ENCODE data around the gene SLC6A11. TPM values are rescaled to one million over a fixed set of nuclear protein-coding genes. Genes with fewer than 3 reads are reported as not detected.

The SLC6A11 gene
- total RNA-seq, 1 experiment from 2014 or later, result not detected

DNA sequence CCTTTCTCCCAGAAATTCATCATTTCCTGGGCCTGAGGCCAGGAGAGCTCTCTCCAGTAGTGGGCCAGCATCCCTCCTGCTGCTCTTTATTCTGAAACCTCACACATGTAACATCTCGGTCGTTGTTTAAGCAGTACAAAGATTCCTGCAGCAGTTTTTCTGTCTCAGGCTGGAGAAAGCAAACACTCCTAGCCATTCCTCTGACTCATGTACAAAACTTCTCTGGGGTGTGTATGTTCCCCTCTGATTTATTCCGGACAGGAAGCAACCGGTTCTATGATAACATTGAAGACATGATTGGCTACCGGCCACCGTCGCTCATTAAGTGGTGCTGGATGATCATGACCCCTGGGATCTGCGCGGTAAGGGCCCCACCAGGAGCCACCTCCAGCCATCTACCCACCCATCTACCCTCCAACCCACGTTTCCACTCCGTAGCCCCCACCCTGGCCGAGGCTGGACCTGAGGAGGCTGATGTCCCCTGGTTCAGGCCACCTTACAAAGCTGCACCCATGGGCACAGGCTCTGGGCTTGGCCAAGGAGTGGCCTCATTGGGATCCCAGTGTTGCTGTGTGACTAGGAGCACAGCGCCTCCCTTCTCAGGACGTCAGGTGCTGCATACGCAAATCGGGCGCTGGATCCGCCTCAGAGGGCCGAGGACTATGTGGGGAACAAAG lies 117.9 kb downstream of the SLC6A11 start:
- BruUV-seq (replicated peaks), result no TSS peak
- Histone ChIP-seq H3K36me3 (ENCODE audit: low read depth) (no peaks in the 10 kb centered on the region), H3K27ac (no peak overlapping the region), H3F3A (ENCODE audit: insufficient read depth, low read depth) (no peaks in the 10 kb centered on the region), H4K20me1 (ENCODE audit: insufficient read depth) (no peaks in the 10 kb centered on the region), H3K79me2 (ENCODE audit: low read depth) (no peaks in the 10 kb centered on the region), H3K4me2 (no peak overlapping the region), H2AFZ (no peak overlapping the region), H3K9me3 (ENCODE audit: insufficient read depth, low read depth) (no peaks in the 10 kb centered on the region), H3K4me1 (replicated peaks; ENCODE audit: insufficient read depth) (no peaks in the 10 kb centered on the region), H3K4me3 (no peak overlapping the region), H3K27me3 (ENCODE audit: insufficient read depth, low read depth) (peaks cover 97% of the 10 kb centered on the region), H3K9me2 (ENCODE audit: insufficient read depth) (no peaks in the 10 kb centered on the region)
- DNase-seq, result no peak
- ChIA-PET CTCF (no interaction called here), POLR2A (ENCODE audit: unreplicated experiment) (no interaction called here)
- TF ChIP-seq EZH2 (IDR thresholded peaks at IDR 0.05; ENCODE audit: low read depth) (no peak), CTCF (conservative IDR thresholded peaks at IDR 0.05) (no peak)
- intact Hi-C loops (cut with micrococcal nuclease; ENCODE audit: unreplicated experiment), result no loop called here

DNA sequence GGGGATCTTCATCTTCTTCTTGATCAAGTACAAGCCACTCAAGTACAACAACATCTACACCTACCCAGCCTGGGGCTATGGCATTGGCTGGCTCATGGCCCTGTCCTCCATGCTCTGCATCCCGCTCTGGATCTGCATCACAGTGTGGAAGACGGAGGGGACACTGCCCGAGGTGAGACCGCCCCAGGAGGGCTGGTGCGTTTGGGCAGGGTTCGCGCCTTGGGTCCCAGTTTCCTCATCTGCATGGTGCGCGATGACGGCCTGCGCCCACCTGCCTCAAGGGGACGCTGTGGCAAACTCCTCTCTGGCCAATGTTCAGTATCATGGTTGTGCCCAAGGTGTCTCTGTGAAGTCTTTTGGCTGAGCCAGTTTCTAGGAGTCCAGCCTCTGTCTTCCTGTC lies 119.0 kb downstream of the SLC6A11 start:
- Histone ChIP-seq H3K36me3 (ENCODE audit: low read depth) (no peaks in the 10 kb centered on the region), H3F3A (ENCODE audit: insufficient read depth, low read depth) (no peaks in the 10 kb centered on the region), H3K4me2 (no peak overlapping the region), H4K20me1 (ENCODE audit: insufficient read depth) (no peaks in the 10 kb centered on the region), H3K27ac (no peak overlapping the region), H3K9me2 (ENCODE audit: insufficient read depth) (no peaks in the 10 kb centered on the region), H3K79me2 (ENCODE audit: low read depth) (no peaks in the 10 kb centered on the region), H3K4me1 (replicated peaks; ENCODE audit: insufficient read depth) (no peaks in the 10 kb centered on the region), H3K4me3 (no peak overlapping the region), H3K9me3 (ENCODE audit: insufficient read depth, low read depth) (no peaks in the 10 kb centered on the region), H3K27me3 (ENCODE audit: insufficient read depth, low read depth) (peaks cover 99% of the 10 kb centered on the region), H2AFZ (no peak overlapping the region)
- ChIA-PET POLR2A (ENCODE audit: unreplicated experiment) (no interaction called here), CTCF (no interaction called here)
- intact Hi-C loops (cut with micrococcal nuclease; ENCODE audit: unreplicated experiment), result no loop called here
- no TSS peak for BruUV-seq (replicated peaks)
- TF ChIP-seq CTCF (conservative IDR thresholded peaks at IDR 0.05) (no peak), EZH2 (IDR thresholded peaks at IDR 0.05; ENCODE audit: low read depth) (no peak)
- DNase-seq, result no peak

DNA sequence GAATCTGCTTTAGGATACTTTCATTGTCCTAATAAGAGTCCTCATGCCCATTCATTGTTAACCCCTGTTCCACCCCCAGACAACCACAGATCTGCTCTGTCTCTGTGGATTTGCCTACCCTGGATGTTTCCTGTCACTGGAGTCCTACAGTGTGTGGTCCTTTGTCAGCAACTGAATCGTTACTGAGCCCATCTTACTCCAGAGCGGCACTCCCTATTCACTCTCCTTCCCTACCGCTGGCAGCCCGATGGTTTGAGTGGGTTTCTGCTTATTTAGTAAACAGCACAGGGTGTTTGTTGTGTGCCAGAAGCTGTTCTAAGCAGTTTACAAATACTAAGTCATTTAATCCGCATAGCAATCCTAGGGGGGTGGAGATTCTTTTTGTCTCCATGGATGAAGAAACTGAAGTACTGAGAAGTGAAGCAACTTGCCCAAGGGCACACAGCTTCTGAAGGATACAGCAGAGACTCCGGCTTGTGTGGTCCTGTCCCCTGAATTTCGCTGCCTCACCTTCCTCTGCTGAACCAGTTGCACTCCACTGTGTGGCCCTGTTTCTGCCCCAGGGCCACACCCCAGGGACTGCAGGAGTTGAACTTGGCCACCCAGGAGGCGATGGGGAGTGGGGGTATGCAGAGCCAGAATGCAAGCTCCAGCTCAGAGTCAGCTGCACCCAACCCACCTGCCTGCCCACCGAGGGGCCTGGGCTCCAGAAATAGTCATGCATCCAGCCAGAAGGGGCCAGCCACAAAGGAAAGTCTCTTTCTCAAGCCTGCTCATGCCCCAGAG lies 120.0 kb downstream of the SLC6A11 start:
- no peaks in the 10 kb centered on the region for H3K9me3 ChIP-seq (ENCODE audit: insufficient read depth, low read depth)
- CTCF ChIA-PET, result no interaction called here
- no peak for TF ChIP-seq CTCF (conservative IDR thresholded peaks at IDR 0.05)
- no peak for TF ChIP-seq EZH2 (IDR thresholded peaks at IDR 0.05; ENCODE audit: low read depth)
- no peak for DNase-seq
- POLR2A ChIA-PET (ENCODE audit: unreplicated experiment), result no interaction called here
- H3K4me1 ChIP-seq (replicated peaks; ENCODE audit: insufficient read depth), result no peaks in the 10 kb centered on the region
- no peak overlapping the region for H3K4me2 ChIP-seq
- no peak overlapping the region for H3K4me3 ChIP-seq
- H3K27ac ChIP-seq, result no peak overlapping the region
- peaks cover 99% of the 10 kb centered on the region for H3K27me3 ChIP-seq (ENCODE audit: insufficient read depth, low read depth)
- intact Hi-C loops (cut with micrococcal nuclease; ENCODE audit: unreplicated experiment), result no loop called here
- H3K36me3 ChIP-seq (ENCODE audit: low read depth), result no peaks in the 10 kb centered on the region
- H3K79me2 ChIP-seq (ENCODE audit: low read depth), result no peaks in the 10 kb centered on the region
- H4K20me1 ChIP-seq (ENCODE audit: insufficient read depth), result no peaks in the 10 kb centered on the region
- no TSS peak for BruUV-seq (replicated peaks)
- no peak overlapping the region for H2AFZ ChIP-seq
- H3F3A ChIP-seq (ENCODE audit: insufficient read depth, low read depth), result no peaks in the 10 kb centered on the region
- no peaks in the 10 kb centered on the region for H3K9me2 ChIP-seq (ENCODE audit: insufficient read depth)
